ENCODE measurements around the gene RIMS4. TPM values are rescaled to one million over a fixed set of nuclear protein-coding genes. Genes with fewer than 3 reads are reported as not detected.

RIMS4 gene
- total RNA-seq (2013; cell fraction: nucleolus; rRNA removed): not detected in 2 replicates
- under 0.01 TPM in 1 of 2 replicates, not detected in the other for total RNA-seq (2014; rRNA removed)
- total RNA-seq (2014; rRNA removed; fragmentation: Illumina TruSeq; extraction: Trizol): not detected in 2 replicates
- 0.05 TPM in 1 of 2 replicates, not detected in the other for total RNA-seq (2021)
- not detected for polyA plus RNA-seq (2011; ENCODE audit: low read depth)
- polyA plus RNA-seq (2011; rRNA removed): 0.06 and 0.07 TPM in 2 replicates
- polyA plus RNA-seq (2011; cell fraction: cytosol; rRNA removed): 0.03 TPM in 2 replicates
- polyA plus RNA-seq (2011; cell fraction: nucleus; rRNA removed): 0.04 and 0.06 TPM in 2 replicates
- polyA plus RNA-seq (2012): 0.03 TPM in 1 of 2 replicates, not detected in the other
- not detected in 2 replicates for polyA plus RNA-seq (2014; fragmentation: Illumina TruSeq; extraction: Trizol)
- polyA plus RNA-seq (2014; fragmentation: Nextera tagmentation; extraction: Ambion mirVana): not detected
- polyA plus RNA-seq (2014; rRNA removed): 0.05 TPM in 1 of 2 replicates, not detected in the other
- polyA plus RNA-seq (2016; fragmentation: Nextera tagmentation; extraction: Ambion mirVana): under 1 TPM in 1 of 2 experiments, not detected in 1; 0.07 TPM
- polyA minus RNA-seq (2011; rRNA and poly(A)+ RNA removed): 0.31 TPM in 1 of 2 replicates, not detected in the other
- polyA minus RNA-seq (2011; cell fraction: cytosol; rRNA and poly(A)+ RNA removed): not detected in 2 replicates
- not detected in 2 replicates for polyA minus RNA-seq (2011; cell fraction: nucleus; rRNA and poly(A)+ RNA removed)
- percentile 3 among the genes with signal in this experiment for Bru-seq, nascent RNA
- BruChase-seq, experiment 1, labeled RNA remaining after a 6-hour chase: percentile 10 among the genes with signal in this experiment
- not detected for BruChase-seq, experiment 2, labeled RNA remaining after a 2-hour chase
- long read RNA-seq, experiment 1: 0 reads
- long read RNA-seq, experiment 2: 0 reads

DNA sequence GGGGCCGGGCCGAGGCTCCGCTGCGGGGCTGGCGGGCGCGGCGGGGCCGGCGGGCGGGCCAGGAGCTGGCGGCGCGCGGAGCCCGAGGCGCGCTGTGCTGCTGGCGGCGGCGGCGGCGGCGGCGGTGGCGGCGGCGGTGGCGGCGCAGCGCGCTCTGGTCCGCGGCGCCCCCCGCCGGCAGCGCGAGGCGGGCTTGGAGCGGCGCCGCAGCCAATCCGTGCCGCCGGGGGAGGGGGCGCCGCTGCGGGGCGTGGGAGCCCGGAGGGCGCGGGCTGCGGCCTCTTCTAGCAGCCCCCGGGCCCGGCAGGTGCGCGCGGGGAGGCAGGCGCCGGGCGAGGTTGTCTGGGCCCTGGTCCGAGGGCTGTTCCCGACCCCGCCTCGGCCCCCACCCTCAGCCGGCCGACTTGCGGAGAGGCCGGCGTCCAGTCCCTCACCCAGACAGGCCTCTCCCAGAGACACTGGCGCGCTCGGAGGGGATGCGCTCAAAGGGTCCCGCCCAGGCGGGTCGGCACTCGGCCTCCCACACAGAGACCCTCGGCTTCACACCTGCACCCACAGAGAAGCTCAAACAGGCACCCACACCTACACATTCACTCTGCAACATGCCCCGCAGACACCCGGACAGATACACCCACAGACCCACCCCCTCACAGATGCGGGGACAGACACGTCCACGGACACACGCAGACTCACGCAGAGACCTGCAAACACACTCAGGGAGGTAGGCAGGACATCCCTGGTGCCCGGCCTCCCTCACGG is at the start of gene RIMS4:
Gene RIMS4 (minus strand): TSS at position 156 of the 759 bp plus-strand sequence. CDS start 275 bp downstream, outside the sequence.
- no peaks in the 10 kb centered on the region; the same call in 1 of the 2 replicates for H4K20me1 ChIP-seq (ENCODE audit: control insufficient read depth, insufficient read depth)
- POLR2A ChIA-PET: no interaction called here
- H3K4me2 ChIP-seq (ENCODE audit: control insufficient read depth, insufficient read depth): no peak within 1 kb of the TSS
- BruUV-seq (replicated peaks): no TSS peak
- H3K9me3 ChIP-seq (replicated peaks; ENCODE audit: control insufficient read depth, insufficient read depth, low read length): no peaks in the 10 kb centered on the region
- no peak for DNase-seq (ENCODE audit: low read depth, low spot score)
- H3K27ac ChIP-seq (ENCODE audit: control insufficient read depth, insufficient read depth): no peak within 1 kb of the TSS
- SMC1A ChIA-PET (ENCODE audit: uncharacterized antibody, unreplicated experiment): no interaction called here
- intact Hi-C loops (cut with micrococcal nuclease; ENCODE audit: unreplicated experiment) (no loop called here), in situ Hi-C loops (cut with MboI) (no loop called here)
- CTCF ChIA-PET: no interaction called here
- no peak for TF ChIP-seq ZNF24 (IDR thresholded peaks at IDR 0.05)
- TF ChIP-seq NBN (IDR thresholded peaks at IDR 0.05): no peak
- no peak for TF ChIP-seq SUZ12 (IDR thresholded peaks at IDR 0.05; ENCODE audit: unreplicated experiment)
- TF ChIP-seq RELA (IDR thresholded peaks at IDR 0.05; ENCODE audit: borderline replicate concordance, partially characterized antibody): no peak
- no peak for TF ChIP-seq STAT1 (conservative IDR thresholded peaks at IDR 0.05)
- no peak for TF ChIP-seq RUNX3 (IDR thresholded peaks at IDR 0.05; ENCODE audit: low read length)
- no peak for TF ChIP-seq CBX5 (IDR thresholded peaks at IDR 0.05; ENCODE audit: low read depth)
- no peak for TF ChIP-seq ZNF217 (IDR thresholded peaks at IDR 0.05)
- TF ChIP-seq SPI1 (IDR thresholded peaks at IDR 0.05; ENCODE audit: borderline replicate concordance, insufficient read depth, low read depth, low read length): no peak
- TF ChIP-seq, protein P1, sequence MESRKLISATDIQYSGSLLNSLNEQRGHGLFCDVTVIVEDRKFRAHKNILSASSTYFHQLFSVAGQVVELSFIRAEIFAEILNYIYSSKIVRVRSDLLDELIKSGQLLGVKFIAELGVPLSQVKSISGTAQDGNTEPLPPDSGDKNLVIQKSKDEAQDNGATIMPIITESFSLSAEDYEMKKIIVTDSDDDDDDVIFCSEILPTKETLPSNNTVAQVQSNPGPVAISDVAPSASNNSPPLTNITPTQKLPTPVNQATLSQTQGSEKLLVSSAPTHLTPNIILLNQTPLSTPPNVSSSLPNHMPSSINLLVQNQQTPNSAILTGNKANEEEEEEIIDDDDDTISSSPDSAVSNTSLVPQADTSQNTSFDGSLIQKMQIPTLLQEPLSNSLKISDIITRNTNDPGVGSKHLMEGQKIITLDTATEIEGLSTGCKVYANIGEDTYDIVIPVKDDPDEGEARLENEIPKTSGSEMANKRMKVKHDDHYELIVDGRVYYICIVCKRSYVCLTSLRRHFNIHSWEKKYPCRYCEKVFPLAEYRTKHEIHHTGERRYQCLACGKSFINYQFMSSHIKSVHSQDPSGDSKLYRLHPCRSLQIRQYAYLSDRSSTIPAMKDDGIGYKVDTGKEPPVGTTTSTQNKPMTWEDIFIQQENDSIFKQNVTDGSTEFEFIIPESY (IDR thresholded peaks at IDR 0.05): no peak
- no peak for TF ChIP-seq NR2C2 (IDR thresholded peaks at IDR 0.05; ENCODE audit: borderline replicate concordance, control insufficient read depth, insufficient read length, low read depth)
- TF ChIP-seq BMI1 (IDR thresholded peaks at IDR 0.05; ENCODE audit: borderline replicate concordance): no peak
- no peak for TF ChIP-seq STAT3 (IDR thresholded peaks at IDR 0.05; ENCODE audit: low read depth, low read length)
- TF ChIP-seq, protein P2, sequence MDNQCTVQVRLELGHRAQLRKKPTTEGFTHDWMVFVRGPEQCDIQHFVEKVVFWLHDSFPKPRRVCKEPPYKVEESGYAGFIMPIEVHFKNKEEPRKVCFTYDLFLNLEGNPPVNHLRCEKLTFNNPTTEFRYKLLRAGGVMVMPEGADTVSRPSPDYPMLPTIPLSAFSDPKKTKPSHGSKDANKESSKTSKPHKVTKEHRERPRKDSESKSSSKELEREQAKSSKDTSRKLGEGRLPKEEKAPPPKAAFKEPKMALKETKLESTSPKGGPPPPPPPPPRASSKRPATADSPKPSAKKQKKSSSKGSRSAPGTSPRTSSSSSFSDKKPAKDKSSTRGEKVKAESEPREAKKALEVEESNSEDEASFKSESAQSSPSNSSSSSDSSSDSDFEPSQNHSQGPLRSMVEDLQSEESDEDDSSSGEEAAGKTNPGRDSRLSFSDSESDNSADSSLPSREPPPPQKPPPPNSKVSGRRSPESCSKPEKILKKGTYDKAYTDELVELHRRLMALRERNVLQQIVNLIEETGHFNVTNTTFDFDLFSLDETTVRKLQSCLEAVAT (IDR thresholded peaks at IDR 0.05): no peak
- no peak for TF ChIP-seq NFXL1 (IDR thresholded peaks at IDR 0.05; ENCODE audit: borderline replicate concordance)
- WGBS (ENCODE audit: insufficient coverage, insufficient replicate concordance, low lambda C conversion rate, missing lambda C conversion rate): 32% methylated on average over 19 of the region's 89 CpGs
- H3K27me3 ChIP-seq (replicated peaks in 1 of 2; ENCODE audit: control insufficient read depth in 2 of 2, insufficient read depth in 2 of 2, low read length in 1 of 2): peaks cover 10 to 13% of the 10 kb centered on the region in 2 experiments
- H3K9ac ChIP-seq (ENCODE audit: control insufficient read depth, insufficient read depth, low read length): no peak within 1 kb of the TSS
- no peak for FAIRE-seq
- RAD21 ChIA-PET (ENCODE audit: unreplicated experiment): no interaction called here
- H2AFZ ChIP-seq (ENCODE audit: control insufficient read depth, low read depth, low read length): no peak within 1 kb of the TSS
- H3K36me3 ChIP-seq (ENCODE audit: control insufficient read depth in 2 of 2, insufficient read depth in 2 of 2, low read length in 1 of 2): no peaks in the 10 kb centered on the region
- H3K4me3 ChIP-seq: no peak within 1 kb of the TSS
- no peaks in the 10 kb centered on the region for H3K4me1 ChIP-seq (ENCODE audit: control insufficient read depth, insufficient read depth, low read length)
- ATAC-seq: no peak
- H3K79me2 ChIP-seq (ENCODE audit: control insufficient read depth, insufficient read depth, low read length): no peaks in the 10 kb centered on the region
